Heart left ventricle (tissue), 16 donors: Measurements from ENCODE around the gene PTPRD. TPM values are rescaled to one million over a fixed set of nuclear protein-coding genes. Genes with fewer than 3 reads are reported as not detected.

Experiments used
- ATAC-seq, 4 donors: fragments of 200-7000 bp; cut with Tn5 transposase; one replicate each; pipeline ENCODE4 v1.9.1; 2020 to 2022; ENCODE audit warnings: moderate library complexity in 4 of 4, mild to moderate bottlenecking in 3 of 4, moderate number of reproducible peaks in 1 of 4
- DNase-seq, 5 donors: peaks; one replicate each; pipeline ENCODE4 v3.0.0-alpha.2; 2020
- H3K27ac ChIP-seq, 12 donors: fragments of 200-600 bp; sonication (generic) in 4 of 12; one replicate each; pipeline versions ENCODE4 v1.5.0 to v1.8.0; 2016 to 2022; ENCODE audit warnings: mild to moderate bottlenecking in 2 of 12
- H3K27me3 ChIP-seq, 9 donors: fragments of 200-600 bp; sonication (generic) in 2 of 9; one replicate each; pipeline versions ENCODE4 v1.5.1 to v1.8.0; 2016 to 2022; ENCODE audit warnings: mild to moderate bottlenecking in 3 of 9
- H3K36me3 ChIP-seq, 9 donors: fragments of 200-600 bp; sonication (generic) in 2 of 9; one replicate each; pipeline versions ENCODE4 v1.5.0 to v1.8.0; 2018 to 2022; ENCODE audit warnings: mild to moderate bottlenecking in 2 of 9
- H3K4me1 ChIP-seq, 12 donors: fragments of 200-600 bp; sonication (generic) in 4 of 12; one replicate each; pipeline versions ENCODE4 v1.5.0 to v1.8.0; 2016 to 2022; ENCODE audit warnings: mild to moderate bottlenecking in 3 of 12
- H3K4me3 ChIP-seq, 12 donors: fragments of 200-600 bp; sonication (generic) in 4 of 12; one replicate each; pipeline versions ENCODE4 v1.5.0 to v1.8.0; 2017 to 2022; ENCODE audit warnings: mild to moderate bottlenecking in 9 of 12, moderate library complexity in 4 of 12
- H3K9me3 ChIP-seq, 12 donors: fragments of 200-600 bp; sonication (generic) in 4 of 12; one replicate each; pipeline versions ENCODE4 v1.5.0 to v1.8.0; 2016 to 2022; ENCODE audit warnings: mild to moderate bottlenecking in 1 of 12
- POLR2A ChIP-seq, 2 donors: fragments of 450-650 bp; IDR thresholded peaks; one replicate each; pipeline ENCODE4 v1.6.1; 2017; ENCODE audit warnings: antibody characterized with exemption in 2 of 2, mild to moderate bottlenecking in 2 of 2, moderate library complexity in 2 of 2
- WGBS, 4 donors: extraction: QIAGEN DNeasy Blood & Tissue Kit in 2 of 4; methylation state at CpG; one replicate each; pipeline versions ENCODE4 v1.1.5 to v1.1.7; 2013 to 2018; 5-methylcytosine and 5-hydroxymethylcytosine counted together
- intact Hi-C, 10 donors: fragments of 100-400 bp; cut with DNase I; formaldehyde crosslinking; loops; one replicate each; pipeline versions ENCODE4 v1.11.1 to v1.14.2; 2022
- polyA plus RNA-seq, 2 donors: library from polyadenylated mRNA; stranded (reverse); fragments of 200-250 nt; gene quantifications; one replicate each; pipeline ENCODE4 v1.2.3, GENCODE V29; 2013
- total RNA-seq, 9 donors: library from RNA; depleted of rRNA in 2 of 9; stranded (reverse); fragments of >200 nt in 2 of 9; fragmentation: NEBNext Ultra II Directional in 3 of 9; extraction: Animal tissue kit (Norgen Biotek cat#: 25700) in 3 of 9; gene quantifications; one replicate each; pipeline versions ENCODE4 v1.1.0 to v1.2.4, GENCODE V29; 2016 to 2023
- TF ChIP-seq, protein P1 (sequence below), 12 donors: fragments of 200-600 bp; sonication (generic) in 4 of 12; IDR thresholded peaks; one replicate each; pipeline versions ENCODE4 v1.5.0 to v1.8.0; 2018 to 2022; ENCODE audit warnings: antibody characterized with exemption in 12 of 12, mild to moderate bottlenecking in 5 of 12
- donor health status: ischemic (EF 13 %, LVEDD 7.1; RV severe dilation, severe dysfunction).
- donor health status: healthy with polysubstance abuse.
- donor health status: DM: no; HTN: yes; CAD: no.
- donor health status: DM: no; HTN: no; CAD: no.
- donor health status: ischemic (EF 25% LVEDD 6.9; RV normal size, moderate dysfunction).
- donor health status: ischemic (EF 25% LVEDD 5.7; RV mildly dilated, moderate dysfunction).
- donor health status: healthy.
- donor health status: DM: yes; HTN: yes; CAD: no.
- donor health status: ischemic (EF 35%, LVEDD 5.7; RV mildly dilated, moderate dysfunction).
- donor health status: nonischemic (EF 11% LVEDD 7.7; RV severe dilation, severe dysfunction).
- donor health status: DM: yes; HTN: yes; CAD: no.
- donor health status: PGD.
- donor health status: ischemic (EF 29% LVEDD 5.4; RV normal size, mild dysfunction).
- donor health status: nonischemic (EF 23%, LVEDD 6.1; RV moderate dilation, normal function).

Gene PTPRD
- total and polyA plus RNA-seq, 11 donors = 1.4 to 25.3 (median 15.1) TPM

DNA sequence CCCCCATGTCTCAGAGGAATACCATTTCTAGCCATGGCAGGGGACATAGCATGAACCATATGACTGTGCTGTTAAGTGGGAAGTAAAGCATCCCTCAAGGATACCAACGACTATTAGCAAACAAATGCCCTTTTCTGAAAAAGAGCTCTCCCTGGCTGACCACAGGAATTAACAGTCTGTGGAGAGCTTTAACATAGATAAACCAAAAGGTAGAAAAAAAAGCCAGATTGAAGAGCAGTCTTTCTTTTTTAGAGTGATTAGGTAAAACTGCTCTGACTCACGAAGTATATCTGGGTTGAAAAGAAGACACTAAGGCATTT, 2280.5 kb downstream of the PTPRD start:
- no peak for TF ChIP-seq POLR2A (IDR thresholded peaks at IDR 0.05)
- TF ChIP-seq, protein P1, sequence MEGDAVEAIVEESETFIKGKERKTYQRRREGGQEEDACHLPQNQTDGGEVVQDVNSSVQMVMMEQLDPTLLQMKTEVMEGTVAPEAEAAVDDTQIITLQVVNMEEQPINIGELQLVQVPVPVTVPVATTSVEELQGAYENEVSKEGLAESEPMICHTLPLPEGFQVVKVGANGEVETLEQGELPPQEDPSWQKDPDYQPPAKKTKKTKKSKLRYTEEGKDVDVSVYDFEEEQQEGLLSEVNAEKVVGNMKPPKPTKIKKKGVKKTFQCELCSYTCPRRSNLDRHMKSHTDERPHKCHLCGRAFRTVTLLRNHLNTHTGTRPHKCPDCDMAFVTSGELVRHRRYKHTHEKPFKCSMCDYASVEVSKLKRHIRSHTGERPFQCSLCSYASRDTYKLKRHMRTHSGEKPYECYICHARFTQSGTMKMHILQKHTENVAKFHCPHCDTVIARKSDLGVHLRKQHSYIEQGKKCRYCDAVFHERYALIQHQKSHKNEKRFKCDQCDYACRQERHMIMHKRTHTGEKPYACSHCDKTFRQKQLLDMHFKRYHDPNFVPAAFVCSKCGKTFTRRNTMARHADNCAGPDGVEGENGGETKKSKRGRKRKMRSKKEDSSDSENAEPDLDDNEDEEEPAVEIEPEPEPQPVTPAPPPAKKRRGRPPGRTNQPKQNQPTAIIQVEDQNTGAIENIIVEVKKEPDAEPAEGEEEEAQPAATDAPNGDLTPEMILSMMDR (IDR thresholded peaks at IDR 0.05) = no peak
- H3K4me1 ChIP-seq = no peaks in the 10 kb centered on the region
- no peak for DNase-seq
- H3K9me3 ChIP-seq = no peaks in the 10 kb centered on the region
- WGBS, 4 donors = 71 to 80% (median 74%) methylated on average over 2 of the region's 2 CpGs
- no peak for ATAC-seq
- intact Hi-C loops = no loop called here
- H3K27ac ChIP-seq = no peak overlapping the region
- H3K27me3 ChIP-seq = no peaks in the 10 kb centered on the region
- H3K4me3 ChIP-seq = no peak overlapping the region
- H3K36me3 ChIP-seq = no peaks in the 10 kb centered on the region

DNA sequence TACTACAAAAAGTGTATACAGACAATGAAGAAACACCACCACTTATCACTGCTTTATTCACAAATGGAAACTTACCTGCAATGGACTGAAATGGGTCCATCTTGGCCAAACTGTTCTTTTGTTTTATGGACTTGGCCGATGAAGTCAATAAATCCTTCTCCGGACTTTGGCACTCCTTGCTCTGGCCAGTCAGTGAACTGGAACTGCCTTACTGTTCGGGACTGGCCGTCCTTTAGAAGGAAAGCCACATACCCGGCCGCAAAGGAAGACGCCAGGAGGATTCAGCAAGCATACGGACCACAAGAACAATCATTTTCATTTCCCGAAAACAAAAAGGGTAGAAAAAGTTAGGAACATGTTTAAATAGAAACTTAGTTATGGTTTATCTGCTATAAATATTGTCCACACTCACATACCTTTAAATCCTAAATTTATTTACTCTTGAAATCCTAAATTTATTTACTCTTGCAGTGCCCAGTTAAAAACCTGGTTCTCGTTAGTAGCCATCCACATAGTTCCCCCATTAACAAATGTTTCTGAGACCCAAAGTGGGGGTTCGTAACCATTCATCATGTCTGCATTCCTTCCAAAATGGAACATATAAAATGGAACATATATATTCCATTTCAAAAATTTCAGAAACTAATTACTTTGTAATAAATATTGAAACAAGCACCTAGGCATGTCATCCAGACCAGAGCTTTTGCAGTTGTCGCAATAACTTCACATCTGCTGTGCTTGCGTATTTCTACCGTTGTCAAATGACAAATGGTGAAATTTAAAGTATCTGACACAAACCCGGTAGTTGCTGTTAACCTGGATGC, 2281.1 kb downstream of the PTPRD start:
- Histone ChIP-seq H3K27ac (no peak overlapping the region), H3K4me3 (no peak overlapping the region), H3K27me3 (no peaks in the 10 kb centered on the region), H3K36me3 (no peaks in the 10 kb centered on the region), H3K4me1 (no peaks in the 10 kb centered on the region), H3K9me3 (no peaks in the 10 kb centered on the region)
- TF ChIP-seq POLR2A (IDR thresholded peaks at IDR 0.05) = no peak
- TF ChIP-seq, protein P1 (IDR thresholded peaks at IDR 0.05) = no peak
- intact Hi-C loops = no loop called here
- WGBS, 4 donors = 84 to 87% (median 86%) methylated on average over 15 of the region's 15 CpGs
- DNase-seq (no peak), ATAC-seq (no peak)

DNA sequence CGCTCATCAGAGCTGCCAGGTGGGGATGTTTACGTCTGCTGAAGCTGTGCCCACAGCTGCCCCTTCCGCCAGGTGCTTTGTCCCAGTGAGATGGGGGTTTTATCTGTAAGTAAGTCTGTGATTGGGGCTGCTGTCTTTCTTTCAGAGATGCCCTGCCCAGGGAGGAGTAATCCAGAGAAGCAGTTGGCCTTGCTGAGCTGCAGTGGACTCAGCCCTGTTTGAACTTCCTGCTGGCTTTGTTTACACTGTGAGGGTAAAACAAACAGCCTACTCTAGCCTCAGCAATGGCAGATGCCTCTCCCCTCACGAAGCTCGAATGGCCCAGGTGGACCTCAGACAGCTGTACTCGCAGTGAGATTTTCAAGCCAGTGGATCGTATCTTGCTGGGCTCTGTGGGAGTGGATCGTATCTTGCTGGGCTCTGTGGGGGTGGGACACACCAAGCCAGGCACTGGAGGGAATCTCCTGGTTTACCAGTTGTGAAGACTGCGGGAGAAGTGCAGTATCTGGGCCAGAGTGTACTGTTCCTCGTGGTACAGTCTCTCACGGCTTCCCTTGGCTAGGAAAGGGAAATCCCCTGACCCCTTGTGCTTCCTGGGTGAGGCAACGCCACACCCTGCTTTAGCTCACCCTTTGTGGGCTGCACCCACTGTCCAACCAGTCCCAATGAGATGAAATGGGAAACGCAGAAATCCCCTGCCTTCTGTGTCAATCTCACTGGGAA, 2283.1 kb downstream of the PTPRD start:
- no peaks in the 10 kb centered on the region for H3K4me1 ChIP-seq
- no peak for DNase-seq
- H3K36me3 ChIP-seq = no peaks in the 10 kb centered on the region
- no peaks in the 10 kb centered on the region for H3K9me3 ChIP-seq
- 78 to 83% (median 81%) methylated on average over 7 to 13 of the region's 13 CpGs for WGBS, 4 donors
- no peak for ATAC-seq
- H3K4me3 ChIP-seq = no peak overlapping the region
- H3K27me3 ChIP-seq = no peaks in the 10 kb centered on the region
- H3K27ac ChIP-seq = no peak overlapping the region
- intact Hi-C loops = no loop called here
- TF ChIP-seq, protein P1 (IDR thresholded peaks at IDR 0.05) = no peak

DNA sequence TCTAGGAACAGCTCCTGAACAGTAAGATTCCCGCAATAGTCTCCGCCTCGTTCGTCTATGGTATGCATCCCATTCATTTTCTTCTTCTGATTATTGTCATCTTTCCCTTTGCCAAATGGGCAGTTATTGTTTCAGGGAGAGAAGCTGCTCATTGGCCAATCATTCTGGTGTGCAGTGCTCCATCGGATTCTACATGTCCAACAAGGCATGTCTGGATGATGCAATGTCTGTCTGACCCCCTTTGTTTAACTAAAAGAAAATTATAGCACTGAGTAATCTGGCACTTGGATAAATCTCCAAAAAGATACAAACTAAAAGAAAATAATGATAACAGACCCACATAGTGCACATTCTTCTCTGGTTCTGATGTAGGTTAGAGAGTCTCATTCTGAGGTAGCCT, 2297.6 kb downstream of the PTPRD start:
- DNase-seq (no peak), ATAC-seq (no peak)
- no peaks in the 10 kb centered on the region for H3K27me3 ChIP-seq
- H3K4me1 ChIP-seq = no peaks in the 10 kb centered on the region
- no peaks in the 10 kb centered on the region for H3K36me3 ChIP-seq
- no peak overlapping the region for H3K27ac ChIP-seq
- intact Hi-C loops = no loop called here
- 87 to 91% (median 90%) methylated on average over 5 of the region's 5 CpGs for WGBS, 4 donors
- no peak overlapping the region for H3K4me3 ChIP-seq
- TF ChIP-seq, protein P1 (IDR thresholded peaks at IDR 0.05) = no peak
- no peak for TF ChIP-seq POLR2A (IDR thresholded peaks at IDR 0.05)
- H3K9me3 ChIP-seq = peaks cover 0 to 12% (median 3%) of the 10 kb centered on the region in 12 donors
